ENCODE data around the gene CFAP74.
"Not testable (repeated sequence)": the region's sequence is repeated elsewhere in the genome, so short reads cannot be mapped to it uniquely, and the experiment has no call there.

Gene CFAP74

GRCh38 chr1:1996207-1996651, 7.4 kb downstream of the CFAP74 start:
- Mint-ChIP-seq H3K9me3 (no peaks in the 10 kb centered on the region), H3K27ac (no peak overlapping the region), H3K4me1 (peaks cover 0 to 3% of the 10 kb centered on the region in 2 donors), H3K36me3 (no peaks in the 10 kb centered on the region), H3K4me3 (no peak overlapping the region), H3K27me3 (peaks cover 34 to 48% of the 10 kb centered on the region in 2 donors)
- no peak for ATAC-seq (replicated peaks)
- DNase-seq: no peak

- Mint-ChIP-seq H3K4me3 (no peak overlapping the region), H3K9me3 (no peaks in the 10 kb centered on the region), H3K36me3 (no peaks in the 10 kb centered on the region), H3K27me3 (peaks cover 21 to 44% of the 10 kb centered on the region in 2 donors), H3K4me1 (peaks cover 0 to 3% of the 10 kb centered on the region in 2 donors), H3K27ac (no peak overlapping the region)
- no peak for ATAC-seq (replicated peaks)
- DNase-seq: no peak
Observed at GRCh38 chr1:1994536-1994935, 9.1 kb downstream of the CFAP74 start.

DNA sequence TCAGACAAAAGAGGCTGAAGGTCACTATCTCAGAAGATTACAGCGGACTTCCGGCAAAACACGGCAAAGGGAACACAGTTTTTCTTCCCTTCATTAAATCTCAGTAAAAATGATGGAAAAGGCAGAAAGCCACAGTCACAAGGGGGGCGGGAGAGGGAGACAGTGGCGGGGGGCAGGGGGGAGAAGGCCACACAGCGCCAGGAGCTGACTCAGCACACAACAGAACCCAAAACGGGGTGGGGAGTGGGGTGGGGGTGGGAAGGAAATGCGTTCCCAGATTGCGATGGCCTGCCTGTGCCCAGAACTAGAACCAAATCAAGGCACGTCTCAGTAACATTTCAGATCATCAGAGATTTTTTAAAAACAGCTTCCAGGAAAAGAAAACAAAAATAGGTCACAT, 13.4 kb downstream of the CFAP74 start:
- Mint-ChIP-seq H3K4me1 (no peaks in the 10 kb centered on the region), H3K27ac (no peak overlapping the region), H3K9me3 (no peaks in the 10 kb centered on the region), H3K36me3 (no peaks in the 10 kb centered on the region), H3K27me3 (peaks cover 17 to 51% of the 10 kb centered on the region in 2 donors), H3K4me3 (no peak overlapping the region)
- DNase-seq (no peak), ATAC-seq (replicated peaks) (no peak)

DNA sequence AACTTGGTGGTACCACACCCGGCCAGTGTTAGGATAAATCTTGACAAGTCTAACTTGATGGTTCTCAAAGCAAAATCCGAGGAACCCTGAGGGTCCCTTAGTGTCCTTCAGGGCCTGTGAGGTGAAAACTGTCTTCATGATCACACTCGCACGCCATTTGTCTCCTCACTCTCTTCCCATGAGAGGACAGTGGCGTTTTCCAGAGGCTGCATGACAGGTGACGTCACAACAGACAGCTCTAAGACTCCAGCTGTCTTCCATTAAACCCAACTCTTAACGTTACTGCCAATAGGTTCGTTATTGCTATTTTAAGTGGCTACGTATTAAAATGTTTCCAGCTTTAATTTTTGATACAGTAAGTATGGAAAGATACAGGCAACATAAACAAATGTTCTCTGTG, 13.8 kb downstream of the CFAP74 start:
- DNase-seq (no peak), ATAC-seq (replicated peaks) (no peak)
- Mint-ChIP-seq H3K36me3 (no peaks in the 10 kb centered on the region), H3K27ac (no peak overlapping the region), H3K4me1 (no peaks in the 10 kb centered on the region), H3K27me3 (peaks cover 15 to 48% of the 10 kb centered on the region in 2 donors), H3K9me3 (no peaks in the 10 kb centered on the region), H3K4me3 (no peak overlapping the region)

- Mint-ChIP-seq H3K4me3 (no peak overlapping the region), H3K4me1 (no peaks in the 10 kb centered on the region), H3K9me3 (no peaks in the 10 kb centered on the region), H3K36me3 (no peaks in the 10 kb centered on the region), H3K27me3 (peaks cover 11 to 43% of the 10 kb centered on the region in 2 donors), H3K27ac (no peak overlapping the region)
- ATAC-seq (replicated peaks) (no peak), DNase-seq (no peak)
Observed at GRCh38 chr1:1989102-1989542, 14.5 kb downstream of the CFAP74 start.

GRCh38 chr1:1988061-1988945, 15.3 kb downstream of the CFAP74 start:
- no peak for ATAC-seq (replicated peaks)

GRCh38 chr1:1987142-1987510, 16.5 kb downstream of the CFAP74 start:
- H3K27ac Mint-ChIP-seq: no peak overlapping the region
- DNase-seq (no peak), ATAC-seq (replicated peaks) (no peak)
- no peaks in the 10 kb centered on the region for H3K9me3 Mint-ChIP-seq
- no peaks in the 10 kb centered on the region for H3K36me3 Mint-ChIP-seq
- H3K27me3 Mint-ChIP-seq: peaks cover 11 to 43% of the 10 kb centered on the region in 2 donors
- H3K4me3 Mint-ChIP-seq: no peak overlapping the region
- H3K4me1 Mint-ChIP-seq: no peaks in the 10 kb centered on the region

More at GRCh38 chr1:1988061-1988945, 15.3 kb downstream of the CFAP74 start:
- Mint-ChIP-seq H3K9me3 (no peaks in the 10 kb centered on the region), H3K27me3 (peaks cover 11 to 43% of the 10 kb centered on the region in 2 donors), H3K36me3 (no peaks in the 10 kb centered on the region), H3K4me1 (no peaks in the 10 kb centered on the region), H3K4me3 (no peak overlapping the region), H3K27ac (no peak overlapping the region)
- DNase-seq: no peak

DNA sequence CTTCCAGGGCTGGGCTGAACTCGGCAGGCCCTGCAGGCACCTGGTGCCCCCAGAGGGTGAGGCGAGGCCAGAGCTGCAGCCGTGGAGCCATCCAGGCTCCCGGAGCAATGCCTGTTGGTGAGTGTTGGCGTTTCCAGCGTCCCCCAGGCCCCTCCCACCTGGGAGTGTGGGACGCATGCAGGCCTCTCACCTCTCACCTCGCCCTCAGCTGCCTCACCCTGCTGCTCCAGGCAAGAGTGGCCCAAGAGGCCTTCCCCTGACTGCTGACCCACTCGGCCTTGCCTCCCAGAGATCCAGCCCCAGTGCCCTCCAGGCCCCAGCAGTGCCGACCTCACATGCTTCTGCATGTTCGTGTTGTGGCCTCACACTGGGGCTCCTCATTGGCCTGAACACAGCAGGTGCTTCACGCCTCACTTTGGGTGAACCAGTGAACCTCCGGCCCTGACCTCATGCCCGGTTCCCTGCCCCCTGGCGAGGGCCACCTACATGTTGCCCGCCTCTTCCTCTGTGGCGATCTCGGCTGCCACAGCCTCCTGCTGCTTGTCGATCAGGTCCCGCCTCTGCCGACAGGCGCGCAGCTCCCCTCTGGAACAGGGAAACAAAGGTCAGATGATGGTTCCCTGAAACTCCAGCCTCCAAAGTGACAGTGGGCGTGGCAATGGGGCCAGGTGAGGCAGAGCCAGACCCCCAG, 17.0 kb downstream of the CFAP74 start:
- no peak overlapping the region for H3K4me3 Mint-ChIP-seq

DNA sequence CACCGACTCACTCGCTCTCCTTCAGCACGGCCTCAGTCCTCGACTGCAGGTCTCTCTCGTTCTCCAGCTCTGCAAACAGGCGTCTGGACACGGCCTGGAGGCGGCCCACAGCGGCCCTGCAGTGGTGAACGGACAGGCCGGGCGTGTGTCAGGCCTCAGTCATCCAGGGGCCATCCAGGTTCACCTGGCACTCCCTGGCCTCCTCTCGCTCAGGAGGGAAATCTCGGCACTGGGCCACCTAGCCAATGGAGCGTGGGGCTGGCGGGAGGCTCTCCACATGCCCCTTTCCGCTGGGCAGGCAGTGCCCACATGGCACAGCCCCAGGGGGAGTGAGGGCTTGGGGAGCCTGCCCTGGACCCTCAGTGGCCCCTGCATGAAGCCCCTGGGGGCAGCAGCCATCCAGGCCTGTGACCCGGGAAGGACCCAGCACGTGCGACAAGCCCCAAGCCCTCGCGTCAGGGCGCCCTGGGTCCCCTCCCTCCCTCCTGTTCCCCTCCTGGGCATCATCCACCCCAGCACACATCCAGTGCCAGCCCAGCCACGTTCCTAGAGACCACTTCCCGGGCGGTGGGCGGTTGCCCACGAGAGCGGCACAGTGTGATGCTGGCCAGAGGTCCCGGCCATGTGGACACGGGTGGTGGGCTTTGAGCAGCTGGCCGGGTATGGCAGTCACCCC, 18.1 kb downstream of the CFAP74 start:
- no peak for DNase-seq
- Mint-ChIP-seq H3K4me3 (no peak overlapping the region), H3K27ac (no peak overlapping the region), H3K27me3 (peaks cover 11 to 33% of the 10 kb centered on the region in 2 donors), H3K9me3 (no peaks in the 10 kb centered on the region), H3K4me1 (no peaks in the 10 kb centered on the region), H3K36me3 (no peaks in the 10 kb centered on the region)
- ATAC-seq (replicated peaks): no peak

More for the DNA sequence above, 17.0 kb downstream of the CFAP74 start:
- H3K27me3 Mint-ChIP-seq: peaks cover 11 to 43% of the 10 kb centered on the region in 2 donors
- H3K36me3 Mint-ChIP-seq: no peaks in the 10 kb centered on the region
- H3K9me3 Mint-ChIP-seq: no peaks in the 10 kb centered on the region
- H3K27ac Mint-ChIP-seq: no peak overlapping the region
- H3K4me1 Mint-ChIP-seq: no peaks in the 10 kb centered on the region
- ATAC-seq (replicated peaks): no peak
- DNase-seq: no peak

DNA sequence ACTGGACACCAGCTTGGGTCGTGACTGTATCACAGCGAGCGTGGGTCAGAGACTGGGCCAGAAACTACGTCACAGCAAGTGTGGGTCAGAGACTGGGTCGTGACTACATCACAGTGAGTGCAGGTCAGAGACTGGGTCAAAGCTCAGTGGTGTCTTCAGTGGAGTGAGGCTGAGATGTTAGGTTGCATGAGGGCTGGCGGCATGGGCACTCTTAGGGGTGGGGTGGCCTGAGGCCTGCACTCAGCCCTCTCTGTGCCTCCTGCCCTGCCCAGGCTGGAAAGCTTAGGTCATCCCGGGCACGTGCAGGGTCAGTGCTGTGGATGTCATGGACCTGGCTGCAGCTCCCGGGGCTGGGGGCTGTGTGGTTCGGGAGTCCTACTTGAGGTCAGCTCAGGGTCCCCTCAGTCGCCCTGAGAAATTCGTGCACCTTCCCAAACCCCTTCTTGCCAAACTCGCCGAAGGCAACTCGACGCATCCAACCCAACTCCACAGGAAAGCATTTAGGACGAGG, 19.0 kb downstream of the CFAP74 start:
- H3K9me3 Mint-ChIP-seq: no peaks in the 10 kb centered on the region
- ATAC-seq (replicated peaks) (no peak), DNase-seq (no peak)
- H3K4me3 Mint-ChIP-seq: no peak overlapping the region
- H3K27me3 Mint-ChIP-seq: peaks cover 11 to 27% of the 10 kb centered on the region in 2 donors
- H3K36me3 Mint-ChIP-seq: no peaks in the 10 kb centered on the region
- no peaks in the 10 kb centered on the region for H3K4me1 Mint-ChIP-seq
- no peak overlapping the region for H3K27ac Mint-ChIP-seq

DNA sequence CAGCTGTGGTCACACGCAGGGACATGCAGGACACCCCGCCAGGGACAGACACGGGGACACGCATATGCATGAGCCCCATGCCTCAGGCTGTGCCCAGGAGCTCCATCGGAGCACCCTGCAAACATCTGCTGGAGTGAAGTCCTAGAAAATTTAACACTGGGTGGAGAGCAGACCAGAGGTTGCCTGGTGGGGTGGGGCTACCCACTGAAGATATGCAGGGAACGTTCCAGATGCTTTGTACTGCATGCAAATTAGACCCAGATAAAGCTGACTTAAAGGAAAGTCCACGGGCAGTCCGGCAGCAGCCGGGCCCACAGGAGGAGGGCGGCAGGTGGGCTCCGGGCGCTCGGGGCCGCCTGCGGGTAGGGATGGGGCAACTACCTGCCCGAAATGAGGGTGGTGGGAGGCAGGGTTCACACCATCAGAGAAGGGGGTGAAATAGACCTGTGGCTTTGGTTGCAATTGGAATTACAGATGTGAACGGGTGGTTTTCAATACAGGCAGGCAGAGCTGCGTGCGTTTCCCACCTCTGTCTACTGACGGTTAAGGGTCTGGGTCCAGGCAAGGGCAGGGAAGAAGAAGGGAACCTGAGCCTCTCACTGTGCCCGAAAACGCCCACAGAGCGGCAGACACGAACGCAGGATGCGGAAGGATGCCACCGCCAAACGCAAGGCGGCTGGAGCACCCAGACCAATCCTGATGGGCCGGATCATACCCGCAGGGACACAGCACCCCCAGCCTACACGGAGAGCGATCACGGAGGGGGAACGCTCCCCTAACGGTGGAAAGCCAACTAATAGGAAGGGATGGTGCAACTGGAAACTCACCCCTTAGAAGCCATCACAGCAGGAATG, 21.0 kb downstream of the CFAP74 start:
- H3K4me1 Mint-ChIP-seq: no peaks in the 10 kb centered on the region

DNA sequence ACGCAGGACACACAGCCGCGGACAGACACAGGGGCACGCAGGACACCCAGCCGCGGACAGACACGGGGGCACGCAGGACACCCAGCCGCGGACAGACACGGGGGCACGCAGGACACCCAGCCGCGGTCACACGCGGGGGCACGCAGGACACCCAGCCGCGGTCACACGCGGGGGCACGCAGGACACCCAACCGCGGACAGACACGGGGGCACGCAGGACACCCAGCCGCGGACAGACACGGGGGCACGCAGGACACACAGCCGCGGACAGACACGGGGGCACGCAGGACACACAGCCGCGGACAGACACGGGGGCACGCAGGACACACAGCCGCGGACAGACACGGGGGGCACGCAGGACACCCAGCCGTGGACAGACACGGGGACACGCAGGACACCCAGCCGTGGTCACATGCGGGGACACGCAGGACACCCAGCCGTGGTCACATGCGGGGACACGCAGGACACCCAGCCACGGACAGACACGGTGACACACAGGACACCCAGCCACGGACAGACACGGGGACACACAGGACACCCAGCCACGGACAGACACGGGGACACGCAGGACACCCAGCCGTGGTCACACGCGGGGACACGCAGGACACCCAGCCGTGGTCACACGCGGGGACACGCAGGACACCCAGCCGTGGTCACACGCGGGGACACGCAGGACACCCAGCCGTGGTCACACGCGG, 21.8 kb downstream of the CFAP74 start:
- H3K4me3 Mint-ChIP-seq; ATAC-seq (replicated peaks); H3K4me1 Mint-ChIP-seq; H3K36me3 Mint-ChIP-seq; DNase-seq; H3K27ac Mint-ChIP-seq; H3K27me3 Mint-ChIP-seq; H3K9me3 Mint-ChIP-seq: not testable (repeated sequence)

More for the DNA sequence above, 21.0 kb downstream of the CFAP74 start:
- Mint-ChIP-seq H3K9me3 (no peaks in the 10 kb centered on the region), H3K27ac (no peak overlapping the region), H3K4me3 (no peak overlapping the region), H3K36me3 (no peaks in the 10 kb centered on the region), H3K27me3 (peaks cover 4 to 7% of the 10 kb centered on the region in 2 donors)
- DNase-seq: no peak
- no peak for ATAC-seq (replicated peaks)

GRCh38 chr1:1981142-1981500, 22.5 kb downstream of the CFAP74 start:
- Mint-ChIP-seq H3K36me3 (no peaks in the 10 kb centered on the region), H3K4me3 (no peak overlapping the region), H3K27me3 (peaks cover 0 to 4% of the 10 kb centered on the region in 2 donors), H3K9me3 (no peaks in the 10 kb centered on the region), H3K4me1 (no peaks in the 10 kb centered on the region), H3K27ac (no peak overlapping the region)
- no peak for DNase-seq
- no peak for ATAC-seq (replicated peaks)
